ENCODE data around the gene NT5DC4. TPM values are rescaled to one million over a fixed set of nuclear protein-coding genes. Genes with fewer than 3 reads are reported as not detected.

The NT5DC4 gene
- total RNA-seq (2012; rRNA removed), result not detected in 2 replicates

- no peaks in the 10 kb centered on the region for H3K4me1 ChIP-seq (ENCODE audit: control insufficient read depth, insufficient read depth, low read length)
- H3K4me3 ChIP-seq (ENCODE audit: low read length), result no peak within 1 kb of the TSS
- no peak within 1 kb of the TSS for H3K9ac ChIP-seq (ENCODE audit: low read depth, low read length)
- no peak within 1 kb of the TSS for H3K4me2 ChIP-seq (ENCODE audit: low read length)
- H3K9me3 ChIP-seq (replicated peaks; ENCODE audit: low read length), result no peaks in the 10 kb centered on the region
- peaks cover 12% of the 10 kb centered on the region for H3K27me3 ChIP-seq (ENCODE audit: control insufficient read depth, insufficient read depth, low read length)
- H3K36me3 ChIP-seq (ENCODE audit: insufficient read depth, low read length), result no peaks in the 10 kb centered on the region
Measured at GRCh38 chr2:112720785-112721184, at the start of gene NT5DC4. Gene NT5DC4 (plus strand): TSS chr2:112721020. CDS start chr2:112721080, 60 bp downstream.

GRCh38 chr2:112671801-112672200 is 49.0 kb upstream of the NT5DC4 start:
- H3K4me2 ChIP-seq (ENCODE audit: low read length), result no peak overlapping the region
- H3K27me3 ChIP-seq (ENCODE audit: control insufficient read depth, insufficient read depth, low read length), result no peaks in the 10 kb centered on the region
- H3K9ac ChIP-seq (ENCODE audit: low read depth, low read length), result no peak overlapping the region
- H3K9me3 ChIP-seq (replicated peaks; ENCODE audit: low read length), result no peaks in the 10 kb centered on the region
- no peak overlapping the region for H3K4me3 ChIP-seq (ENCODE audit: low read length)
- no peaks in the 10 kb centered on the region for H3K4me1 ChIP-seq (ENCODE audit: control insufficient read depth, insufficient read depth, low read length)
- H3K36me3 ChIP-seq (ENCODE audit: insufficient read depth, low read length), result no peaks in the 10 kb centered on the region

- Histone ChIP-seq H3K36me3 (ENCODE audit: insufficient read depth, low read length) (no peaks in the 10 kb centered on the region), H3K27me3 (ENCODE audit: control insufficient read depth, insufficient read depth, low read length) (no peaks in the 10 kb centered on the region), H3K9ac (ENCODE audit: low read depth, low read length) (no peak overlapping the region), H3K9me3 (replicated peaks; ENCODE audit: low read length) (no peaks in the 10 kb centered on the region), H3K4me2 (ENCODE audit: low read length) (no peak overlapping the region), H3K4me3 (ENCODE audit: low read length) (no peak overlapping the region), H3K4me1 (ENCODE audit: control insufficient read depth, insufficient read depth, low read length) (no peaks in the 10 kb centered on the region)
Measured at GRCh38 chr2:112673008-112673407, 47.8 kb upstream of the NT5DC4 start.

GRCh38 chr2:112674229-112674628 is 46.6 kb upstream of the NT5DC4 start:
- Histone ChIP-seq H3K36me3 (ENCODE audit: insufficient read depth, low read length) (no peaks in the 10 kb centered on the region), H3K4me3 (ENCODE audit: low read length) (no peak overlapping the region), H3K9me3 (replicated peaks; ENCODE audit: low read length) (no peaks in the 10 kb centered on the region), H3K9ac (ENCODE audit: low read depth, low read length) (no peak overlapping the region), H3K27me3 (ENCODE audit: control insufficient read depth, insufficient read depth, low read length) (no peaks in the 10 kb centered on the region), H3K4me1 (ENCODE audit: control insufficient read depth, insufficient read depth, low read length) (peaks cover 1% of the 10 kb centered on the region), H3K4me2 (ENCODE audit: low read length) (no peak overlapping the region)

GRCh38 chr2:112679484-112679883 is 41.3 kb upstream of the NT5DC4 start:
- Histone ChIP-seq H3K36me3 (ENCODE audit: insufficient read depth, low read length) (no peaks in the 10 kb centered on the region), H3K4me3 (ENCODE audit: low read length) (no peak overlapping the region), H3K9me3 (replicated peaks; ENCODE audit: low read length) (no peaks in the 10 kb centered on the region), H3K27me3 (ENCODE audit: control insufficient read depth, insufficient read depth, low read length) (no peaks in the 10 kb centered on the region), H3K4me1 (ENCODE audit: control insufficient read depth, insufficient read depth, low read length) (peaks cover 13% of the 10 kb centered on the region), H3K9ac (ENCODE audit: low read depth, low read length) (no peak overlapping the region), H3K4me2 (ENCODE audit: low read length) (no peak overlapping the region)

GRCh38 chr2:112680666-112681101 is 40.1 kb upstream of the NT5DC4 start:
- H3K9ac ChIP-seq (ENCODE audit: low read depth, low read length), result peak overlapping the region; percentile 4
- H3K4me2 ChIP-seq (ENCODE audit: low read length), result peak overlapping the region; percentile 79
- no peaks in the 10 kb centered on the region for H3K27me3 ChIP-seq (ENCODE audit: control insufficient read depth, insufficient read depth, low read length)
- H3K4me1 ChIP-seq (ENCODE audit: control insufficient read depth, insufficient read depth, low read length), result peaks cover 13% of the 10 kb centered on the region
- H3K36me3 ChIP-seq (ENCODE audit: insufficient read depth, low read length), result no peaks in the 10 kb centered on the region
- peak overlapping the region; percentile 58 for H3K4me3 ChIP-seq (ENCODE audit: low read length)
- no peaks in the 10 kb centered on the region for H3K9me3 ChIP-seq (replicated peaks; ENCODE audit: low read length)

- Histone ChIP-seq H3K4me3 (ENCODE audit: low read length) (no peak overlapping the region), H3K4me2 (ENCODE audit: low read length) (no peak overlapping the region), H3K9ac (ENCODE audit: low read depth, low read length) (no peak overlapping the region), H3K36me3 (ENCODE audit: insufficient read depth, low read length) (no peaks in the 10 kb centered on the region), H3K27me3 (ENCODE audit: control insufficient read depth, insufficient read depth, low read length) (no peaks in the 10 kb centered on the region), H3K9me3 (replicated peaks; ENCODE audit: low read length) (no peaks in the 10 kb centered on the region), H3K4me1 (ENCODE audit: control insufficient read depth, insufficient read depth, low read length) (peaks cover 13% of the 10 kb centered on the region)
Measured at GRCh38 chr2:112682101-112682500, 38.7 kb upstream of the NT5DC4 start.

- no peaks in the 10 kb centered on the region for H3K27me3 ChIP-seq (ENCODE audit: control insufficient read depth, insufficient read depth, low read length)
- peaks cover 20% of the 10 kb centered on the region for H3K4me1 ChIP-seq (ENCODE audit: control insufficient read depth, insufficient read depth, low read length)
- H3K4me2 ChIP-seq (ENCODE audit: low read length), result no peak overlapping the region
- H3K36me3 ChIP-seq (ENCODE audit: insufficient read depth, low read length), result no peaks in the 10 kb centered on the region
- no peak overlapping the region for H3K9ac ChIP-seq (ENCODE audit: low read depth, low read length)
- no peak overlapping the region for H3K4me3 ChIP-seq (ENCODE audit: low read length)
- no peaks in the 10 kb centered on the region for H3K9me3 ChIP-seq (replicated peaks; ENCODE audit: low read length)
Measured at GRCh38 chr2:112683550-112684414, 37.0 kb upstream of the NT5DC4 start.

- no peak overlapping the region for H3K9ac ChIP-seq (ENCODE audit: low read depth, low read length)
- H3K4me1 ChIP-seq (ENCODE audit: control insufficient read depth, insufficient read depth, low read length), result peaks cover 18% of the 10 kb centered on the region
Measured at GRCh38 chr2:112684415-112684775, 36.4 kb upstream of the NT5DC4 start.

GRCh38 chr2:112685271-112685884 is 35.4 kb upstream of the NT5DC4 start:
- Histone ChIP-seq H3K4me3 (ENCODE audit: low read length) (no peak overlapping the region), H3K9me3 (replicated peaks; ENCODE audit: low read length) (no peaks in the 10 kb centered on the region), H3K36me3 (ENCODE audit: insufficient read depth, low read length) (no peaks in the 10 kb centered on the region), H3K27me3 (ENCODE audit: control insufficient read depth, insufficient read depth, low read length) (no peaks in the 10 kb centered on the region), H3K9ac (ENCODE audit: low read depth, low read length) (no peak overlapping the region), H3K4me1 (ENCODE audit: control insufficient read depth, insufficient read depth, low read length) (peaks cover 13% of the 10 kb centered on the region), H3K4me2 (ENCODE audit: low read length) (no peak overlapping the region)

More at GRCh38 chr2:112684415-112684775, 36.4 kb upstream of the NT5DC4 start:
- Histone ChIP-seq H3K27me3 (ENCODE audit: control insufficient read depth, insufficient read depth, low read length) (no peaks in the 10 kb centered on the region), H3K4me2 (ENCODE audit: low read length) (no peak overlapping the region), H3K36me3 (ENCODE audit: insufficient read depth, low read length) (no peaks in the 10 kb centered on the region), H3K9me3 (replicated peaks; ENCODE audit: low read length) (no peaks in the 10 kb centered on the region), H3K4me3 (ENCODE audit: low read length) (no peak overlapping the region)

- no peak overlapping the region for H3K4me3 ChIP-seq (ENCODE audit: low read length)
- H3K4me1 ChIP-seq (ENCODE audit: control insufficient read depth, insufficient read depth, low read length), result peaks cover 18% of the 10 kb centered on the region
- no peaks in the 10 kb centered on the region for H3K36me3 ChIP-seq (ENCODE audit: insufficient read depth, low read length)
- H3K9me3 ChIP-seq (replicated peaks; ENCODE audit: low read length), result no peaks in the 10 kb centered on the region
- H3K4me2 ChIP-seq (ENCODE audit: low read length), result no peak overlapping the region
- no peak overlapping the region for H3K9ac ChIP-seq (ENCODE audit: low read depth, low read length)
- H3K27me3 ChIP-seq (ENCODE audit: control insufficient read depth, insufficient read depth, low read length), result no peaks in the 10 kb centered on the region
Measured at GRCh38 chr2:112686348-112687217, 34.2 kb upstream of the NT5DC4 start.
